AG09319 (cell line): ENCODE results near the gene COG7.

Experiments
- DNase-seq: peaks from one replicate; pipeline ENCODE4 v3.0.0-alpha.2; 2010; ENCODE audit warnings: low read depth; ENCODE audit errors: extremely low read depth
- TF ChIP-seq, protein P1 (sequence below): IDR thresholded peaks from 2 replicates; pipeline ENCODE4 v1.5.1; 2011; ENCODE audit warnings: low read depth, mild to moderate bottlenecking, inconsistent platforms, low read length, moderate library complexity

Gene COG7

GRCh38 chr16:23452572-23453337 is at the start of gene COG7:
Gene COG7 (minus strand): TSS chr16:23453189. CDS start chr16:23452994, 195 bp downstream.
- TF ChIP-seq, protein P1, sequence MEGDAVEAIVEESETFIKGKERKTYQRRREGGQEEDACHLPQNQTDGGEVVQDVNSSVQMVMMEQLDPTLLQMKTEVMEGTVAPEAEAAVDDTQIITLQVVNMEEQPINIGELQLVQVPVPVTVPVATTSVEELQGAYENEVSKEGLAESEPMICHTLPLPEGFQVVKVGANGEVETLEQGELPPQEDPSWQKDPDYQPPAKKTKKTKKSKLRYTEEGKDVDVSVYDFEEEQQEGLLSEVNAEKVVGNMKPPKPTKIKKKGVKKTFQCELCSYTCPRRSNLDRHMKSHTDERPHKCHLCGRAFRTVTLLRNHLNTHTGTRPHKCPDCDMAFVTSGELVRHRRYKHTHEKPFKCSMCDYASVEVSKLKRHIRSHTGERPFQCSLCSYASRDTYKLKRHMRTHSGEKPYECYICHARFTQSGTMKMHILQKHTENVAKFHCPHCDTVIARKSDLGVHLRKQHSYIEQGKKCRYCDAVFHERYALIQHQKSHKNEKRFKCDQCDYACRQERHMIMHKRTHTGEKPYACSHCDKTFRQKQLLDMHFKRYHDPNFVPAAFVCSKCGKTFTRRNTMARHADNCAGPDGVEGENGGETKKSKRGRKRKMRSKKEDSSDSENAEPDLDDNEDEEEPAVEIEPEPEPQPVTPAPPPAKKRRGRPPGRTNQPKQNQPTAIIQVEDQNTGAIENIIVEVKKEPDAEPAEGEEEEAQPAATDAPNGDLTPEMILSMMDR: no peak
- peak; percentile 61 for DNase-seq

DNA sequence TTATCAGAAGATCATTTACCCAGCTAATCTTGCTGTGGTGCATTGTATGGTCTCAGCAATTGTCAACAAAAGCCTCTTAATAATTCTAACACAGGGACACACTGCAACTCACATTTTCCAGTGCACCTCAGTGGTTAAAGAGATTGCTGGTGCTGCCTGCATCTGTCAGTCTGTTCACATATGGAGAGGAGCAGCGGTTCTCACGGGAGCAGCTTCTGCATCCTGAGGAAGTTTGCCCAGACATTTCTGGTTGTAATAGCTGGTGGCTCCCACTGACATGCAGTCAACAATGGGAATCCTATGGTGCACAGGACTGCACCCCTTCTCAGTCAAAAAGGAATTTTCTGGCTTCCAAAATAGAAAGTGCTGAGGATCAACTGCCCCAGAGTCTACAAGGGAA is 49.5 kb upstream of the COG7 start:
- DNase-seq: no peak
- TF ChIP-seq, protein P1: no peak

DNA sequence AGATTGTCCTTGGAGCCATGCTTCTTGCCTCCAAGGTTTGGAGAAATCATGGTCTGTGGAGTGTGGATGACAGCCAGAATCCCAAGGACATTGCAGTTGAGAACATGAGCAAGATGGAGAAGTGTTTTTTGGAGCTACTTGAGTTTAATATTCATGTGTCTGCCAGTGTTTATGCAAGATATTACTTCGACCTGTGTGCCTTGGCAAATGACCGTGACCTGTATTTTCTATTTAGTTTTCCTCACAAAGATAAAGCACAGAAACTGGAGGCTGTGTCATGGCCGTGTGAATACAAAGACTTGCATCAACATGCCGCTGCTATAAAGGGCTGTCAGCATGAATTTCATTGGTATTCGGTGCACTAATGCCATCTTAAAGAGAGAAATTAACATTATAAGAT is 48.3 kb upstream of the COG7 start:
- TF ChIP-seq, protein P1: no peak
- DNase-seq: no peak

GRCh38 chr16:23500862-23501225 is 47.9 kb upstream of the COG7 start:
- no peak for DNase-seq

DNA sequence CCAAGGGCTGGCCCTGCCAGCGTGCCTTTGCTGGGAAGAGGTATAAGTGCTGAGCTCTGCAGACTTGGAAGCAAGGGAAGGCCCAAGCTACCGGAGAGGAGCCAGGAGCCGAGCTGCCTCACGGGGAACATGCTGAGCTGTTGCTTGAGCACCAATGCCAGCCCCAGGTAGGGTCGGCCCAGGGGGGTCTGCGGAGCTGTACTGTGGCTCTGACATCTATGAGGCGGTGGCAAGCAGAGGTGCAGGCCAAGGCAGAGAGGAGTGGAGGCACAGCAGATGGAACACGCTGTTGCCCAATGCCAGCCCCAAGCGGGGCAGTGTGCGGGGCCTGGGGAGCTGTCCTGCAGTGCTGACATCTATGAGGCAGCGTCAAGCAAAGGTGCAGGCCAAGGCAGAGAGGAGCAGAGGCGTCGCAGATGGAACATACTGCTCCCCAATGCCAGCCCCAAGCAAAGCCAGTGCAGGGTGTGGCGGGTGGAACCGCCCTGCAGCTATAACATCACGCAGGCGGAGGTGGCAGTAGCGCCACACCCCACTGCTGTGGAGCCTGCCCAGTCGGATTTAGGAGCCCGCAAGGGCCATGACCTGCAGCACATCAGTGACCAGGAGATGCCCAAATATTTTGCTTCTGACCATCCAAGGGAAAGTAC is 47.3 kb upstream of the COG7 start:
- TF ChIP-seq, protein P1: no peak
- DNase-seq: no peak

More at GRCh38 chr16:23500862-23501225, 47.9 kb upstream of the COG7 start:
- TF ChIP-seq, protein P1: no peak

- TF ChIP-seq, protein P1: no peak
Measured at GRCh38 chr16:23499801-23500200, 46.8 kb upstream of the COG7 start.

DNA sequence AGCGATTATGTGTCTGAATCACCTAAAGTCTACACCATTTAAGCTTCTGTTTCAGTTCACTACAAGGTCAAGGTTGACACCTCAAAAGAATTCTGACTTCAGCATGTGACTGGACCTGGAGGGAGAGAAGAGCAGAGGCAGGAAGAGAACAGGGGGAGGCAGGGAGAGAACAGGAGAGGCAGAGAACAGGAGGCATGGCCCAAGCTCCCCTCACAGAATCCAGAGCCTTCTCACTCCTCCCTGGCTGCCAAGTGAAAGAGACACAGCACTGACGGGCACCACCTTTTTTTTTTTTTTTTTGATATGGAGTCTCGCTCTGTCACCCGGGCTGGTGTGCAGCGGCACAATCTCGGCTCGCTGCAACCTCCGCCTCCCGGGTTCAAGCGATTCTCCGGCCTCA is 45.9 kb upstream of the COG7 start:
- TF ChIP-seq, protein P1: no peak
- DNase-seq: no peak

More at GRCh38 chr16:23499801-23500200, 46.8 kb upstream of the COG7 start:
- no peak for DNase-seq
